NCI-H82 (cell line): Measurements from ENCODE around the gene ADK.

Source experiments
- DNase-seq: peaks from one replicate; lab custom pipeline; 2025; lab: John Stamatoyannopoulos, UW

ADK gene

GRCh38 chr10:74238031-74238431 lies 87.0 kb downstream of the ADK start:
- DNase-seq, result no peak

GRCh38 chr10:74238516-74238915 lies 87.5 kb downstream of the ADK start:
- DNase-seq, result no peak

GRCh38 chr10:74243067-74243466 lies 92.0 kb downstream of the ADK start:
- no peak for DNase-seq

GRCh38 chr10:74244097-74244685 lies 93.2 kb downstream of the ADK start:
- DNase-seq, result peak; percentile 49

- no peak for DNase-seq
Measured at GRCh38 chr10:74244807-74245206, 93.8 kb downstream of the ADK start.

GRCh38 chr10:74246495-74246894 lies 95.5 kb downstream of the ADK start:
- no peak for DNase-seq

GRCh38 chr10:74249865-74250264 lies 98.8 kb downstream of the ADK start:
- DNase-seq, result no peak

- no peak for DNase-seq
Measured at GRCh38 chr10:74255214-74255613, 104.2 kb downstream of the ADK start.

GRCh38 chr10:74255888-74256357 lies 104.9 kb downstream of the ADK start:
- peak; percentile 72 for DNase-seq

GRCh38 chr10:74262856-74263255 lies 111.8 kb downstream of the ADK start:
- DNase-seq, result no peak

GRCh38 chr10:74263996-74264395 lies 113.0 kb downstream of the ADK start:
- no peak for DNase-seq

GRCh38 chr10:74272288-74272687 lies 121.3 kb downstream of the ADK start:
- no peak for DNase-seq

GRCh38 chr10:74275755-74276290 lies 124.8 kb downstream of the ADK start:
- DNase-seq, result no peak

- no peak for DNase-seq
Measured at GRCh38 chr10:74276416-74276815, 125.4 kb downstream of the ADK start.

- no peak for DNase-seq
Measured at GRCh38 chr10:74282151-74282847, 131.3 kb downstream of the ADK start.

GRCh38 chr10:74282848-74283210 lies 131.8 kb downstream of the ADK start:
- DNase-seq, result no peak

GRCh38 chr10:74289188-74289587 lies 138.2 kb downstream of the ADK start:
- DNase-seq, result no peak

GRCh38 chr10:74289951-74290350 lies 138.9 kb downstream of the ADK start:
- no peak for DNase-seq

GRCh38 chr10:74290708-74291107 lies 139.7 kb downstream of the ADK start:
- no peak for DNase-seq

- DNase-seq, result no peak
Measured at GRCh38 chr10:74292871-74293427, 141.9 kb downstream of the ADK start.

GRCh38 chr10:74293686-74294371 lies 142.8 kb downstream of the ADK start:
- no peak for DNase-seq

- DNase-seq, result no peak
Measured at GRCh38 chr10:74297389-74298080, 146.5 kb downstream of the ADK start.
